ENCODE measurements around the gene PRMT7. TPM values are rescaled to one million over a fixed set of nuclear protein-coding genes. Genes with fewer than 3 reads are reported as not detected.
"Not testable (repeated sequence)": the region's sequence is repeated elsewhere in the genome, so short reads cannot be mapped to it uniquely, and the experiment has no call there.

Gene PRMT7
- polyA plus RNA-seq, 1 donor = 48.7 TPM

GRCh38 chr16:68283801-68284598 is 26.8 kb upstream of the PRMT7 start:
- H3K36me3 ChIP-seq (ENCODE audit: control insufficient read depth, insufficient read depth, low read length) = peaks cover 15% of the 10 kb centered on the region
- no peak overlapping the region for H3K4me3 ChIP-seq (ENCODE audit: low read length)
- H3K27me3 ChIP-seq (ENCODE audit: control insufficient read depth, insufficient read depth, low read length) = no peaks in the 10 kb centered on the region
- WGBS (ENCODE audit: insufficient coverage, low lambda C conversion rate) = 100% methylated on average over 2 of the region's 9 CpGs
- no peak for DNase-seq
- no peaks in the 10 kb centered on the region for H3K9me3 ChIP-seq (ENCODE audit: control insufficient read depth, low read depth, low read length)
- no peaks in the 10 kb centered on the region for H3K4me1 ChIP-seq (ENCODE audit: control insufficient read depth, insufficient read depth, low read length)
- H3K27ac ChIP-seq (ENCODE audit: low read length) = no peak overlapping the region

- H3K36me3 ChIP-seq (ENCODE audit: control insufficient read depth, insufficient read depth, low read length) = peaks cover 18% of the 10 kb centered on the region
- no peaks in the 10 kb centered on the region for H3K27me3 ChIP-seq (ENCODE audit: control insufficient read depth, insufficient read depth, low read length)
- no peak for DNase-seq
- 62% methylated on average over 2 of the region's 5 CpGs for WGBS (ENCODE audit: insufficient coverage, low lambda C conversion rate)
- no peaks in the 10 kb centered on the region for H3K4me1 ChIP-seq (ENCODE audit: control insufficient read depth, insufficient read depth, low read length)
- H3K4me3 ChIP-seq (ENCODE audit: low read length) = no peak overlapping the region
- H3K27ac ChIP-seq (ENCODE audit: low read length) = no peak overlapping the region
- H3K9me3 ChIP-seq (ENCODE audit: control insufficient read depth, low read depth, low read length) = no peaks in the 10 kb centered on the region
Observed at GRCh38 chr16:68284847-68285246, 26.0 kb upstream of the PRMT7 start.

- no peaks in the 10 kb centered on the region for H3K4me1 ChIP-seq (ENCODE audit: control insufficient read depth, insufficient read depth, low read length)
- no peaks in the 10 kb centered on the region for H3K9me3 ChIP-seq (ENCODE audit: control insufficient read depth, low read depth, low read length)
- H3K4me3 ChIP-seq (ENCODE audit: low read length) = no peak overlapping the region
- peaks cover 23% of the 10 kb centered on the region for H3K36me3 ChIP-seq (ENCODE audit: control insufficient read depth, insufficient read depth, low read length)
- DNase-seq = no peak
- WGBS (ENCODE audit: insufficient coverage, low lambda C conversion rate) = 100% methylated on average over 2 of the region's 3 CpGs
- no peak overlapping the region for H3K27ac ChIP-seq (ENCODE audit: low read length)
- no peaks in the 10 kb centered on the region for H3K27me3 ChIP-seq (ENCODE audit: control insufficient read depth, insufficient read depth, low read length)
Observed at GRCh38 chr16:68285683-68286082, 25.1 kb upstream of the PRMT7 start.

- H3K27ac ChIP-seq (ENCODE audit: low read length) = no peak overlapping the region
- H3K4me3 ChIP-seq (ENCODE audit: low read length) = no peak overlapping the region
- no peaks in the 10 kb centered on the region for H3K9me3 ChIP-seq (ENCODE audit: control insufficient read depth, low read depth, low read length)
- no peaks in the 10 kb centered on the region for H3K4me1 ChIP-seq (ENCODE audit: control insufficient read depth, insufficient read depth, low read length)
- no peaks in the 10 kb centered on the region for H3K27me3 ChIP-seq (ENCODE audit: control insufficient read depth, insufficient read depth, low read length)
- H3K36me3 ChIP-seq (ENCODE audit: control insufficient read depth, insufficient read depth, low read length) = peaks cover 29% of the 10 kb centered on the region
- DNase-seq = no peak
- WGBS (ENCODE audit: insufficient coverage, low lambda C conversion rate) = 100% methylated on average over 2 of the region's 12 CpGs
Observed at GRCh38 chr16:68286153-68287074, 24.4 kb upstream of the PRMT7 start.

- no peak overlapping the region for H3K27ac ChIP-seq (ENCODE audit: low read length)
- no peaks in the 10 kb centered on the region for H3K27me3 ChIP-seq (ENCODE audit: control insufficient read depth, insufficient read depth, low read length)
- peaks cover 34% of the 10 kb centered on the region for H3K36me3 ChIP-seq (ENCODE audit: control insufficient read depth, insufficient read depth, low read length)
- WGBS (ENCODE audit: insufficient coverage, low lambda C conversion rate) = no CpG with 5 or more reads among the region's 11 CpGs
- no peaks in the 10 kb centered on the region for H3K9me3 ChIP-seq (ENCODE audit: control insufficient read depth, low read depth, low read length)
- no peak for DNase-seq
- H3K4me3 ChIP-seq (ENCODE audit: low read length) = no peak overlapping the region
- H3K4me1 ChIP-seq (ENCODE audit: control insufficient read depth, insufficient read depth, low read length) = no peaks in the 10 kb centered on the region
Observed at GRCh38 chr16:68287276-68288251, 23.3 kb upstream of the PRMT7 start.

- peaks cover 38% of the 10 kb centered on the region for H3K36me3 ChIP-seq (ENCODE audit: control insufficient read depth, insufficient read depth, low read length)
- no peak overlapping the region for H3K27ac ChIP-seq (ENCODE audit: low read length)
- no peaks in the 10 kb centered on the region for H3K27me3 ChIP-seq (ENCODE audit: control insufficient read depth, insufficient read depth, low read length)
- H3K4me3 ChIP-seq (ENCODE audit: low read length) = no peak overlapping the region
- no peak for DNase-seq
- no peaks in the 10 kb centered on the region for H3K9me3 ChIP-seq (ENCODE audit: control insufficient read depth, low read depth, low read length)
- no CpG with 5 or more reads among the region's 1 CpG for WGBS (ENCODE audit: insufficient coverage, low lambda C conversion rate)
- no peaks in the 10 kb centered on the region for H3K4me1 ChIP-seq (ENCODE audit: control insufficient read depth, insufficient read depth, low read length)
Observed at GRCh38 chr16:68288252-68288650, 22.6 kb upstream of the PRMT7 start.

- not testable (repeated sequence) for H3K4me1 ChIP-seq (ENCODE audit: control insufficient read depth, insufficient read depth, low read length); H3K4me3 ChIP-seq (ENCODE audit: low read length); DNase-seq; H3K27ac ChIP-seq (ENCODE audit: low read length); H3K9me3 ChIP-seq (ENCODE audit: control insufficient read depth, low read depth, low read length); H3K27me3 ChIP-seq (ENCODE audit: control insufficient read depth, insufficient read depth, low read length)
- no CpG with 5 or more reads among the region's 9 CpGs for WGBS (ENCODE audit: insufficient coverage, low lambda C conversion rate)
- H3K36me3 ChIP-seq (ENCODE audit: control insufficient read depth, insufficient read depth, low read length) = peaks cover 43% of the 10 kb centered on the region
Observed at GRCh38 chr16:68288796-68289195, 22.0 kb upstream of the PRMT7 start.

- Histone ChIP-seq H3K27me3 (ENCODE audit: control insufficient read depth, insufficient read depth, low read length) (no peaks in the 10 kb centered on the region), H3K27ac (ENCODE audit: low read length) (no peak overlapping the region), H3K9me3 (ENCODE audit: control insufficient read depth, low read depth, low read length) (no peaks in the 10 kb centered on the region), H3K36me3 (ENCODE audit: control insufficient read depth, insufficient read depth, low read length) (peaks cover 43% of the 10 kb centered on the region), H3K4me1 (ENCODE audit: control insufficient read depth, insufficient read depth, low read length) (no peaks in the 10 kb centered on the region), H3K4me3 (ENCODE audit: low read length) (no peak overlapping the region)
- WGBS (ENCODE audit: insufficient coverage, low lambda C conversion rate) = no CpG with 5 or more reads among the region's 2 CpGs
- no peak for DNase-seq
Observed at GRCh38 chr16:68289202-68289601, 21.6 kb upstream of the PRMT7 start.

GRCh38 chr16:68289621-68290329 is 21.0 kb upstream of the PRMT7 start:
- H3K27ac ChIP-seq (ENCODE audit: low read length) = no peak overlapping the region
- H3K27me3 ChIP-seq (ENCODE audit: control insufficient read depth, insufficient read depth, low read length) = no peaks in the 10 kb centered on the region
- no peak for DNase-seq
- no peaks in the 10 kb centered on the region for H3K4me1 ChIP-seq (ENCODE audit: control insufficient read depth, insufficient read depth, low read length)
- H3K9me3 ChIP-seq (ENCODE audit: control insufficient read depth, low read depth, low read length) = no peaks in the 10 kb centered on the region
- no peak overlapping the region for H3K4me3 ChIP-seq (ENCODE audit: low read length)
- 85% methylated on average over 1 of the region's 4 CpGs for WGBS (ENCODE audit: insufficient coverage, low lambda C conversion rate)
- H3K36me3 ChIP-seq (ENCODE audit: control insufficient read depth, insufficient read depth, low read length) = peaks cover 48% of the 10 kb centered on the region

All from large intestine (tissue), 3 donors.